ENCODE data around the gene AKR1A1. TPM values are rescaled to one million over a fixed set of nuclear protein-coding genes. Genes with fewer than 3 reads are reported as not detected.

AKR1A1 gene
- total and polyA plus RNA-seq, 11 donors: 28.0 to 148 (median 44.3) TPM

DNA sequence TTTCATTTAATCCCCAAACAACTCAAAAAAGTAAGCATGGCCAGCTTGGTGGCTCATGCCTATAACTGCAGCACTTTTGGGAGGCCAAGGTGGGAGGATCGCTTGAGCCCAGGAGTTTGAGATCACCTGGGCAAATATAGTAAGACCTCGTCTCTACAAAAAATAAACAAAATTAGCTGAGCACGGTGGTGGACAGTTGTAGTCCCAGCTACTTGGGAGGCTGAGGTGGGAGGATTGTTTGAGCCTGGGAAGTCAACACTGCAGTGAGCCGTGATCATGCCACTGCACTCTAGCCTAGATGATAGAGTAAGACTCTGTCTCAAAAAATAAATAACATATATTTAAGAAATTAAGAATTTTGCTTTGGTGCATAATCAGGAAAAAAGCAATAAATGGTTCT, 6.1 kb upstream of the AKR1A1 start:
- intact Hi-C loops (cut with DNase I): no loop called here
- Histone ChIP-seq H3K36me3 (no peaks in the 10 kb centered on the region), H3K4me1 (peaks cover 0 to 52% (median 3%) of the 10 kb centered on the region in 12 donors), H3K4me3 (peak overlapping the region in 1 of 12 donors; percentile 31), H3K27ac (peak overlapping the region in 1 of 12 donors; percentile 89), H3K27me3 (no peaks in the 10 kb centered on the region), H3K9me3 (no peaks in the 10 kb centered on the region)
- DNase-seq: no peak
- WGBS, 4 donors: 85 to 92% (median 90%) methylated on average over 4 of the region's 4 CpGs
- no peak for TF ChIP-seq POLR2A (IDR thresholded peaks at IDR 0.05)
- TF ChIP-seq, protein P1, sequence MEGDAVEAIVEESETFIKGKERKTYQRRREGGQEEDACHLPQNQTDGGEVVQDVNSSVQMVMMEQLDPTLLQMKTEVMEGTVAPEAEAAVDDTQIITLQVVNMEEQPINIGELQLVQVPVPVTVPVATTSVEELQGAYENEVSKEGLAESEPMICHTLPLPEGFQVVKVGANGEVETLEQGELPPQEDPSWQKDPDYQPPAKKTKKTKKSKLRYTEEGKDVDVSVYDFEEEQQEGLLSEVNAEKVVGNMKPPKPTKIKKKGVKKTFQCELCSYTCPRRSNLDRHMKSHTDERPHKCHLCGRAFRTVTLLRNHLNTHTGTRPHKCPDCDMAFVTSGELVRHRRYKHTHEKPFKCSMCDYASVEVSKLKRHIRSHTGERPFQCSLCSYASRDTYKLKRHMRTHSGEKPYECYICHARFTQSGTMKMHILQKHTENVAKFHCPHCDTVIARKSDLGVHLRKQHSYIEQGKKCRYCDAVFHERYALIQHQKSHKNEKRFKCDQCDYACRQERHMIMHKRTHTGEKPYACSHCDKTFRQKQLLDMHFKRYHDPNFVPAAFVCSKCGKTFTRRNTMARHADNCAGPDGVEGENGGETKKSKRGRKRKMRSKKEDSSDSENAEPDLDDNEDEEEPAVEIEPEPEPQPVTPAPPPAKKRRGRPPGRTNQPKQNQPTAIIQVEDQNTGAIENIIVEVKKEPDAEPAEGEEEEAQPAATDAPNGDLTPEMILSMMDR (IDR thresholded peaks at IDR 0.05): no peak
- ATAC-seq: no peak

DNA sequence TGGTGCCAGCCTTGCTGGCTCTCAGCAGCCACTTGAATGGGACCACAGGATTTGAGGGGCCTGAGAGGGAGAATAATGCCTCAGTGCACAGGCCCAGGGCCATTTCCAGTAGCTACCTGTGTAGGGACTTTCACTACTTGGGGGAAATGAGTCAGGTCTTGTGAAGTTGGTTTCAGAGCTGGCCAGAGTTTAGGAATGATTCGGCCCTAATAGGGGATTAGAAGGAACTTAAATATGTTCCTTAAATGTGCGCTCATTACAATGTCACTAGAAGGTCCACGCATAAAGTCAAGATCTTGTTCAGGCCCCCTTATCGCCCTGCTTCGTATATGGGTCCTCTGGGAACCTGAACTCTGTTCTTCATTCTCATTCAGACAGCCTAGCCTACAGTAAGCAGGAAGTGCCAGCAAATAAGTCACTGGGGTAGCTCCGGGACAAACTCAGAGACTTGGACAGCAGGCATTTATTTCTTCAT, 5.6 kb upstream of the AKR1A1 start:
- Histone ChIP-seq H3K4me1 (peaks cover 0 to 54% (median 5%) of the 10 kb centered on the region in 12 donors), H3K36me3 (no peaks in the 10 kb centered on the region), H3K27ac (peak overlapping the region in 1 of 12 donors; percentile 89), H3K9me3 (no peaks in the 10 kb centered on the region), H3K27me3 (no peaks in the 10 kb centered on the region), H3K4me3 (no peak overlapping the region)
- intact Hi-C loops (cut with DNase I): no loop called here
- WGBS, 4 donors: 67 to 74% (median 69%) methylated on average over 6 of the region's 6 CpGs
- DNase-seq: no peak
- TF ChIP-seq POLR2A (IDR thresholded peaks at IDR 0.05): no peak
- TF ChIP-seq, protein P1 (IDR thresholded peaks at IDR 0.05): no peak
- no peak for ATAC-seq

DNA sequence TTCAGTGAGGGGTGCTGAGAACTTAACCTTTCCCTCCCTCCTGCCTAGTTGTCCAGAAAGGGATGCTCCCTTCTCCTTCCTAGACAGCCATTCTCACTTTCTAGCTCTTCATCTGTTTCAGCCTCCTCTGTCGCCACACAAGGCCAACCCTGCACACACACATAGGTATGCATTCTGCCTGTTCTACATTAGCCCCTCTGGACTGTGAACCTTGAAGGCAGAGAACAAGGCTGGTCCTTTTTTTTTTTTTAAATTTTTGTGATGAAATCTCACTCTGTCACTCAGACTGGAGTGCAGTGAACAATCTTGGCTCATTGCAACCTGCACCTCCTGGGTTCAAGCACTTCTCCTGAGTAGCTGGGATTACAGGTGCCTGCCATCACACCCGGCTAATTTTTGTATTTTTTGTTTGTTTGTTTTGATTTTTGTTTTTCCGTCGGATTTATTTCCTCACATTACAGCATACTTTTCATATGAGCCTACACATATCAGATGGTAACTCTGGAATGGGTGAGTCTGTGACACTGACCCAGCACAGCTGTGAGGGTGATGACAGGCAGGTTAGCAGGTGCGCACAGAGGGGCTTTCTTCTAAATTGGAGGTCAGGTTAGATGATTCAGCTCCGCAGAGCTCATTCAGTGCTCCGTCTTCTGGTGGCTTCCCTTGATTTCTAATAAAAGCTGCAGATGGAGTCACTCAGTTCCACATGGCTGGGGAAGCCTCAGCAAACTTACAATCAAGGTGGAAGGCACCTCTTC, 4.9 kb upstream of the AKR1A1 start:
- Histone ChIP-seq H3K4me3 (no peak overlapping the region), H3K4me1 (peaks cover 0 to 56% (median 9%) of the 10 kb centered on the region in 12 donors), H3K27me3 (no peaks in the 10 kb centered on the region), H3K27ac (peak overlapping the region in 1 of 12 donors; percentile 89), H3K9me3 (no peaks in the 10 kb centered on the region), H3K36me3 (no peaks in the 10 kb centered on the region)
- DNase-seq (no peak), ATAC-seq (no peak)
- intact Hi-C loops (cut with DNase I): no loop called here
- 87 to 93% (median 89%) methylated on average over 7 of the region's 7 CpGs for WGBS, 4 donors
- TF ChIP-seq, protein P1 (IDR thresholded peaks at IDR 0.05): no peak
- no peak for TF ChIP-seq POLR2A (IDR thresholded peaks at IDR 0.05)

DNA sequence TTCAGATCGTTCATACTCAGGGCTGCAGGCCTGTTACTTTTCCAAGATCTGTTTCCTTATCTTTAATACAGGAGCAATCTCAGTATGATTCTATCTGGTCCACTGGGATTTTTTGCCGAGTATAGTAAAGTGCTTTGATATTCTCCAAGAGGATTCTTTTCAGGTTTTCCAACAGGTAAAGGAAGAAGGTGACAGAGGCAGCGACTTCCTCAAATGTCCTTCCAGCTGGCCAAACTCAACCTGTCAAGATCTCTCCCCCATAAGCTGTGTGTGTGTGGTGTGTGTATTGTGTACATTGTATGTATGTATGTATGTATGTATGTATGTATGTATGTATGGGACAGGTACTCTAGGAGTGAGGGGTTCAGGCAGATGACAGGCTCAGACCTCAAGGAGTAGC, 1.1 kb downstream of the AKR1A1 start:
- H3K36me3 ChIP-seq: peaks cover 0 to 40% (median 6%) of the 10 kb centered on the region in 9 donors
- peak overlapping the region in 5 of 12 donors; percentile 75 to 92 (median 87) for H3K27ac ChIP-seq
- DNase-seq (no peak), ATAC-seq (no peak)
- H3K9me3 ChIP-seq: no peaks in the 10 kb centered on the region
- no peak for TF ChIP-seq POLR2A (IDR thresholded peaks at IDR 0.05)
- TF ChIP-seq, protein P1 (IDR thresholded peaks at IDR 0.05): no peak
- WGBS, 4 donors: 25 to 31% (median 28%) methylated on average over 3 of the region's 3 CpGs
- H3K27me3 ChIP-seq: no peaks in the 10 kb centered on the region
- peak overlapping the region in 11 of 12 donors; percentile 53 to 87 (median 74) for H3K4me3 ChIP-seq
- H3K4me1 ChIP-seq: peaks cover 0 to 29% (median 14%) of the 10 kb centered on the region in 12 donors
- intact Hi-C loops (cut with DNase I): loop anchor here in 3 of 10 donors (2.0 to 5.0 kb wide), 3 partner anchors 29 to 34 kb away; partner anchors contain the start of gene PRDX1 (in 1 of the 3)
